Measurements from ENCODE around the gene BPHL.
"Not testable (repeated sequence)": the region's sequence is repeated elsewhere in the genome, so short reads cannot be mapped to it uniquely, and the experiment has no call there.

BPHL gene

GRCh38 chr6:3124667-3125066 is 6.2 kb downstream of the BPHL start:
- DNase-seq, result no peak

- DNase-seq, result no peak
These were observed 7.3 kb downstream of the BPHL start for GRCh38 chr6:3125815-3126214.

DNA sequence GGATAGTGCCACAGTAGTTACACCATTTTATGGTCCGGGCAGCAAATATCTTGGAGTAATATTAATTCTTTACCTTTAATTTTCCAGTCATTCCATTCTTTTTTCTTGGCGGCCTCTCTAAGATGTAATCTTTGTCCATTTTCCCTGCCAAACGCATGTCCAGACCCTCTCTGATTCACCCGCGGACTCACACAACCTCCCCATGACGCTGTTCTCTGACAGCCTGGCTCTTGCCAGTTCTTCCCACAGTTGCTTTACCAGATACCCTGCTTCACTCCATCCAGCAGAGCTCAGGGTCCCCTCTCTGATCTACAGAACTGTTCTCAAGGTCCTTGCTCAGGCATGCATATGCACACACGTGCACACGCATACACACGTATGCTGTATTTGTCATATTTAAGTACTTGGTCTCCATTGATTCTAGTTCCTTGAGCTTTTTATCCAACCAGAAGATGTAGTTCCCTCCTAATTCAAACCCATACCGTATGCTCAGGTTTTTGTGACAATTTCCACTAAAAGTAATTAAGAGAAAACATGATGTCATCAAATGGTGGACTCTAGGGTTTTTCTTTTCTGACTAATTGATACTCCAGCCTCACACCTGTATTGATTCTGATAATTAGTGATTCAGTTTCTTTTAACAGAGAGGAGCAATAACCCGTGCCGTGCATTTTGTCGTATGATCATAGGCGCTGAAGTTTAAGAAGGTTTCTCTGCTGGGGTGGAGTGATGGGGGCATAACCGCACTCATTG is 10.0 kb downstream of the BPHL start:
- DNase-seq, result no peak

GRCh38 chr6:3131695-3132094 is 13.2 kb downstream of the BPHL start:
- DNase-seq, result no peak

DNA sequence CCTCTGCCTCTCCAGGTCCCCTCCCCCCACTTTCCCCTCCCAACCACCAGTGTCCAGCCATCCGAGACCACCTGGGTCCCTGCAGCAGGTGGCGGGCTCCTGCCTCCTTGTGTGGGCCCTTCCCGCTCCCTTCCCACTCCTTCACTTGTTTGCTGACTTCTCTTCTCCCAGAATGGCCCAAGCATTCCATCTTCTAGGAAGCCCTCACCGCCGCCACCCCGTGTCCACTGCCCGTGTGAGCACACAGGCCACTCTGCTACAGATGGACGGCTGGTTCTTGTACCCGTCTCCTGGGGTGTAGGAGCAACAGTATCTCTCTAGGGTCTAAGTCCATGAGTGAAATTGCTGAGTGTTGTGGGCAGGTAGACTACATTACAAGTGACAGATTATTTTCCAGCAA is 15.0 kb downstream of the BPHL start:
- DNase-seq, result no peak

GRCh38 chr6:3135668-3136291 is 17.3 kb downstream of the BPHL start:
- DNase-seq, result no peak

DNA sequence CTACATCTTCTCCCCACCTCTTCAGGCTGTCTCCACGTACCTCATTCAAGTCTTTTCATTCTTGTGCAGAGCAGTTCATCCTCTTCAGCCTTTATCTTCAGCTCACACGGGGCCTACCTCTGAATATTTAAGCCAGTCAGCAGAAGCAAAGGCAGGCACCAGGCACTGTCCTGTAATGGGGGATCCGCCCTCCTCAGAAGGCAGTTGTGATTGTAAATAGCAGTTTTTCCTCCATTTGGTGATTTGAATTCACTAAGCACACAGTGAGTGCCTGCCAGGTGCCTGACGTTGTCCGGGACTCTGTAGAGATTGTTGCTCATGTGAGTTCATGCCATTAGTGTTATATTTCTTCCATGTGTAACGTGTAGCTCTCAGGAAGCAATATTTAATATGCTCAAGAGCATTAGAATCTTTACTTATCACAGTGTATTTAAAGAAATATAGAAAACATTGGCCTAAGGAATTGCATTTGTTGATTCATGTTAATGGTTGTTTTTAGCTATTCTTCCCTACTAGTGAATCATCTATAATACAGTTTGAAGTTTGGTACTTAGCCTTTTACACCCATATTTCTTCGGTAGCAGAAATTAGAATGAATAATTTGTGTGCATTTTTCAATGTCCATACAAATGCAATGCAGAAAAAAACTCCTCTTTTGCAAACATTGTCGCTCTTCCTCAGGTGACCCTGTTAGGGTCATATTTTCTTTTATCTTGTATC is 17.9 kb downstream of the BPHL start:
- DNase-seq, result no peak

GRCh38 chr6:3137057-3137777 is 18.7 kb downstream of the BPHL start:
- DNase-seq, result no peak

DNA sequence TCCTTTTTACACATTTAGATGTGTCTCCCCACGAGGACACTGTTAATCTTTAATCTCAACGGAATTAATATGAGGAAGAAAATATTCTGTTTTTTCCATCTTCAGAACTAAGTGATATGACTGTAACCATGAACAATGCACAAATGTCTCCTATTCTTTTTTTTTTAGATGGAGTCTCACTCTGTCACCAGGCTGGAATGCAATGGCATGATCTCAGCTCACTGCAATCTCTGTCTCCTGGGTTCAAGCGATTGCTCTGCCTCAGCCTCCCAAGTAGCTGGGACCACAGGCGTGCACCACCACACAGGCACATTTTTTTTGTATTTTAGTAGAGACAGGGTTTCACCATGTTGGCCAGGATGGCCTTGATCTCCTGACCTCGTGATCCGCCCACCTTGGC is 19.4 kb downstream of the BPHL start:
- DNase-seq, result not testable (repeated sequence)

DNA sequence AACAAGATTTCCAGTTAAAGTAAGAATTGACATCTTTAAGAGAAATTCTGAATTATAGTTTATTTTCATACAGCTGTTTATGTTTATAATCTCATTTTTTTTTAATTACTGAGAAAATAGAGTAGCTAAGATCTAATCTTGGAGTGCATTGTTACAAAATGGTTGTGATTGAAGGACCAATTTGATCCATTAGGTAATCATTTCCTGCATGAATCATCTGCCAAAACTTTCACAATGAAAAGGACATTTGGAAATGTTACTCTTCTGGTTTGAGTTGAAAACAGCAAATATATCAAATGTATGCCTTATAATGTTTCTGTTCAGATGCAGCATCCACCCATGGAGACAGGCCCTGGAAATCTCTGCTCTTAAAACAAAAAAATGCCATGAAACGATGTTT is 19.8 kb downstream of the BPHL start:
- peak; percentile 29 to 44 for DNase-seq

GRCh38 chr6:3139090-3139903 is 20.8 kb downstream of the BPHL start:
- peak; percentile 37 to 45 for DNase-seq

DNA sequence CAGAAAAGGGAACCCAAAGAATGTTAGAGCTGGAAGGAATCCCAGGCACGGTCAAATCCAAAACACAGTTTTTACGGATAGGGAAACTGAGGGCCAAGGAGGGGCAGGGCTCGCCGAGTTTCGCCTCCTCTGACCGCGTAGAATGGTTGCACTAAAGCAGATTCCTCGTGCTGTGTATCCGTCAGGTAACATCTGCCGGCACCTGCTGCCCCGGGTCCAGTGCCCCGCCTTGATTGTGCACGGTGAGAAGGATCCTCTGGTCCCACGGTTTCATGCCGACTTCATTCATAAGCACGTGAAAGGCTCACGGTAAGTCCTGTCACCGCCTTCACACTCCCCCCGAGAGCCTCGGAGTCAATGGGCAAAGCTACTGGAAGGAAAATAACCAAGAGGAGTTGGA is 21.7 kb downstream of the BPHL start:
- no peak for DNase-seq

DNA sequence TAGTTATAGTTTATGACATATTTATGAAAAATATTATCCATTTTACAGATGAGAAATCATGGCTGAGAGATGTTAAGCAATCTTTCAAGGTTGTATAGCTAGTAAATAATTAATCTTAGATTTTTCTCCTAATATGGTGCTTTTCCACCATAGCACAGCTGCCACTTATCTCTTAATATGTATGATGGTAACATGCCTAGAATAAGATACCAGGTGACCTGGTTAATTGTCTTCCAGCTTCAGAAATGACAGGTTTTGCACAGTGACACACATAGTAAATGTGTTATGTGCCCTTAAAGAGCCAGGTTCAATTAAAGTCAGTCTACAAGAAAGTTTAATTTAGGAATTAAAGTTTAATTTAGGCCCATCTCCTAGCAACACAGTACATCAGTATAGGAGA is 24.0 kb downstream of the BPHL start:
- DNase-seq, result no peak

GRCh38 chr6:3143158-3143557 is 24.6 kb downstream of the BPHL start:
- DNase-seq, result no peak

GRCh38 chr6:3144571-3144970 is 26.1 kb downstream of the BPHL start:
- DNase-seq, result no peak

DNA sequence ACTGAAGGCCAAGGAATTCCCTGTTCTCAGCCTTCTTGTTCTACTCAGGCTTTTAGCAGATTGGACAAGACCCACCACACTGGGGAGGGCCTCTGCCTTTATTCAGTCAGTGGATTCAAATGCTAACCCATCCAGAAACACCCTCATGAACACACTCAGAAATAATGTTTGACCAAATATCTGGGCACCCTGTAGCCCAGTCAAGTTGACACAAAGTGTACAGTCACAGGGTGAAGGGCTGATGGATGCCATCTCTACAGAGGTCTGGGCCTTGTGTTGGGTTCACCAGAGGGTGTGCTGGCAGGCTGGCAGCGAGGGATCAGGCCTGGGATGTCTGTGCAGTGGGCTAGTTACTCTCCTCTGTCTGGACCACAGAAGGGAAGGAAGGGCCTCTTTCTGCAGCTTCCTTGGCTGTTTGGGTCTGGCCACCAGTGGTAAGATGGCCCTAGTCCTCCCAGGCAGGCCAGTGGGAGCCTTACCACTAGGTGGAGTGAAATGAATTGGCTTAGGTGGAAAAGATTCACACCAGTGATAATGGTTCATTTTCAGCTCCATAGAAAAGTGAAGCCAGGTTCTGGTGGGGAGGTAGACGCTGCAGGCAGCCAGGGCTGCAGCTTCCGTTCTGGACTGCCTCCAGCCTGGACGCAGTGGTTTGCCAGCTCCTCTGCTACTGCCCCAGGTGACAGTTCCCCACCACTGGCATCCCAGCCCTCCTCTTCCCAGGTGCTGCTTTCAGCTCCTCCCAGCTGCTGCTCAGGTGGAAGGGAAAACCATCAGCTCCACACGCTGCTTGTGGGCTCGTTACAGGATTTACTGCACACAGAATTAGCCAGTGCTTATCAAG is 29.6 kb downstream of the BPHL start:
- DNase-seq, result no peak

DNA sequence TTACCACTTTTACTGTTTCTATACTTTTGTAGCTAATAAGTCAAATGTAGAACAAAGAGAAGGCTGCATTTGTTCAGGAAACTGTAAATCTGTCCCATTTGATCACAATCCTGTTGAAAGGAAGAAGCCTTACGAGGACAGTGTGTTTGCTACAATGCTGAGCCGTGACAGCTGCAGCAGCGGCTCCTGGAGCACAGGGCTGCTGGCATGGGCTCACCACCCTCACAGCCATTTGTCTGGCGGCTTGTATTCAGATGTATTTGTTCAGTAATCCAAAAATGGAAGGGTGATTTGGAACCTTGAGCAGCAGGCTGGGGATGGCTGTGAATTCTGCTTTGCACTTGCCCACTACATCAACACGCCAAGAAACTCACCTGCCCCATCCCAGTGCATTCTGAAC is 33.2 kb downstream of the BPHL start:
- DNase-seq, result no peak

GRCh38 chr6:3152689-3153088 is 34.2 kb downstream of the BPHL start:
- DNase-seq, result no peak

DNA sequence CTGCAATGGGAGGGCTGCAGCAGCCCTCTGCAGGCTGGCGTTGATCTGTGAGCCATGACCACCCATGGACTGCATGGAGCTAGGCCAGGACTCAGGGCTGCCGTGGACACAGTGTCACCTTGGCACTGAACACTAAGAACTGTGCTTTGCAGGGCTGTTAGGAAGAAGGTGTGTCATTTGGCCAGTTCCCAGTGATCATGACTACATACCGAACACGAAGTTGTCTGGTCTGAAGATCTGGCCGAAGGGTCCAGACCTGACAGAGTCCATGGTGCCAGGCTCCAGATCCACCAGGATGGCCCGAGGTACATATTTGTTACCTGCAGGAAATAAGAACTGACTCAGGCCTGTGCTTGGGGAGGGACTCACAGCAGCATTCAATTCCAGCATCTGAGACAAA is 36.9 kb downstream of the BPHL start:
- not testable (repeated sequence) for DNase-seq

GRCh38 chr6:3156184-3157130 is 37.9 kb downstream of the BPHL start:
- not testable (repeated sequence) for DNase-seq

All from AML-193 (cell line).